Suprapubic skin (tissue), 3 donors: ENCODE measurements around the gene HACD3.

Experiments
- POLR2A ChIP-seq, 2 donors: fragments of 450-650 bp; IDR thresholded peaks; one replicate each; pipeline ENCODE4 v1.6.1; 2017; ENCODE audit warnings: antibody characterized with exemption in 2 of 2, mild to moderate bottlenecking in 2 of 2, moderate library complexity in 2 of 2
- TF ChIP-seq, protein P1 (sequence below), 2 donors: fragments of 200-600 bp in 1 of 2; fragments of 450-650 bp in 1 of 2; sonication (generic) in 1 of 2; IDR thresholded peaks; one replicate each; pipeline ENCODE4 v1.5.1; 2016 to 2019; ENCODE audit warnings: antibody characterized with exemption in 2 of 2, mild to moderate bottlenecking in 1 of 2, moderate library complexity in 1 of 2

GRCh38 chr15:65626856-65627255 is 96.6 kb downstream of the HACD3 start:
- TF ChIP-seq, protein P1, sequence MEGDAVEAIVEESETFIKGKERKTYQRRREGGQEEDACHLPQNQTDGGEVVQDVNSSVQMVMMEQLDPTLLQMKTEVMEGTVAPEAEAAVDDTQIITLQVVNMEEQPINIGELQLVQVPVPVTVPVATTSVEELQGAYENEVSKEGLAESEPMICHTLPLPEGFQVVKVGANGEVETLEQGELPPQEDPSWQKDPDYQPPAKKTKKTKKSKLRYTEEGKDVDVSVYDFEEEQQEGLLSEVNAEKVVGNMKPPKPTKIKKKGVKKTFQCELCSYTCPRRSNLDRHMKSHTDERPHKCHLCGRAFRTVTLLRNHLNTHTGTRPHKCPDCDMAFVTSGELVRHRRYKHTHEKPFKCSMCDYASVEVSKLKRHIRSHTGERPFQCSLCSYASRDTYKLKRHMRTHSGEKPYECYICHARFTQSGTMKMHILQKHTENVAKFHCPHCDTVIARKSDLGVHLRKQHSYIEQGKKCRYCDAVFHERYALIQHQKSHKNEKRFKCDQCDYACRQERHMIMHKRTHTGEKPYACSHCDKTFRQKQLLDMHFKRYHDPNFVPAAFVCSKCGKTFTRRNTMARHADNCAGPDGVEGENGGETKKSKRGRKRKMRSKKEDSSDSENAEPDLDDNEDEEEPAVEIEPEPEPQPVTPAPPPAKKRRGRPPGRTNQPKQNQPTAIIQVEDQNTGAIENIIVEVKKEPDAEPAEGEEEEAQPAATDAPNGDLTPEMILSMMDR (IDR thresholded peaks at IDR 0.05), result no peak
- no peak for TF ChIP-seq POLR2A (IDR thresholded peaks at IDR 0.05)
